HG03066 (cell line): Measurements from ENCODE around the gene SECTM1.

Experiments used
- ATAC-seq: cut with Tn5 transposase; IDR thresholded peaks from one replicate; pipeline ENCODE4 v1.9.1; 2021; ENCODE audit warnings: low read depth; ENCODE audit not compliant: unreplicated experiment

Gene SECTM1

DNA sequence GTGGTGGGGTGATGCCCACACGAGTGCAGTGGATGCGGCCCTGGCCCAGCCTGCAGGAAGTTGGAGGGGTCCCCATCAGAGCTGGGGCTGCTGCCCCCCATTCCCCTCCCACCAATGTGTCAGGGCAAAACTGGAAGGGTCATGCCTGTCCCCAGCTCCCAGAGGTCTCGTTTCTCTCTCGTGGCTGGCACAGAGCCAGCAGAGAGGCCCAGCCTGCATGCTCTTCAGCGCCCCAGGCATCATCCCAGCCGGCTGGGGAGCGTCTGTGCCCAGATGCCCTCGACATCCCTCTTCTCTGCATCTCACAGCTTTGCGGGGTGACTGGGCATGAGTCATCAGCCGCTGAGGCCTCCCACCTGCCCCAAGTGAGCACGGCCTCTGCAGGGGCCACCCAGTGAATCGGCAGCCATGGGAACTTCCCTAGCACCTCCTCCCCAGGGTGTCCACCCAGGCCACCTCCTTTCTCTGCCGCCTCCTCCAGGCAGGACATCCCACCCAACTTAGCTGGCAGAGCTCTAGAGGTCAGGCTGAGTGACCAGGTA, 50.3 kb downstream of the SECTM1 start:
- no peak for ATAC-seq

DNA sequence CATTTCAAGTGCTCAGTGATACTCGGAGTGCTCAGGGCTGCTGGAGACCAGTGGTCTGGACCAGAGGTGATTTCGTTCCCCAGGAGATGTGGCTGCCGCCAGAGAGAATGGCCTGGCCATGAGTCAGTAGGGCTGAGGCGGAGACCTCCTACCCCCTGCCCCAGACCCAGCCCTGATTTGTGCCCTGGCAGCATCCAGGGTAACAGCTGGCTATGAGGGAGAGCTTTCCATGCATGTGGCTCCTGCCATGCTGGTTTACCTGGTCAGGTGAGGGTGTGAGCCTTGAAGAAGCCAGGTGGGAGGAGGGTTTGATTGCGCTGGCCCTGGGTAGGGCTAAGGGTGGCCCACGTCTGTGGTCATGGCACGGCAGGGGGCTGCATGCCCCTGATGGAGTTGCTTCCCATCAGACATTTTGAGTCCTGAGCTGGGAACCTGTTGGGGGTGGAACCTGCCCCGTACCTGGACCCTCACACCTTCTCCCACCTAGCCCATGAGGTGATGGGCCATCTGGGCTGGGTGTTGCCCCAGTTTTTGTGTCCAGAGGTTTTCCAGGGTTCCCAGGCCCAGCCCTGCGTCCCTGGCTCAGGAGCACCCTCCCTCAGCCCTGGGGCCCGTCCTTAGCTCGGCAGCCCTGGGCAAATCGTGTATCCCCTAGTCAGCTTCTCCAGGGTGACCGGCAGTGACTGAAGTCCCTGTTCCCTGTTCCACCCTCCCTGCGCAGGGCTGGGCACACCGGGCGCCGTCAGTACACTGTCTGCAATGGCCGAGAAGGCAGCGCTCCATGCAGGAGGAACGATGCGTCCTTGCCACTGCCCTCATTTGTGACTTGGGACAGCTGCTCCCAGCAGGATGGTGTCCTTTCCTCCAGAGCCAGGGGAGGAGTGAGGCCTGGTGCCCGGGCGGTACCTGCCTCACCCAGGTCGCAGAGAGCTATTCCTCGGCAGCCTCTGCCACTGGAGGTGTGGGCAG, 51.0 kb downstream of the SECTM1 start:
- ATAC-seq, result no peak

DNA sequence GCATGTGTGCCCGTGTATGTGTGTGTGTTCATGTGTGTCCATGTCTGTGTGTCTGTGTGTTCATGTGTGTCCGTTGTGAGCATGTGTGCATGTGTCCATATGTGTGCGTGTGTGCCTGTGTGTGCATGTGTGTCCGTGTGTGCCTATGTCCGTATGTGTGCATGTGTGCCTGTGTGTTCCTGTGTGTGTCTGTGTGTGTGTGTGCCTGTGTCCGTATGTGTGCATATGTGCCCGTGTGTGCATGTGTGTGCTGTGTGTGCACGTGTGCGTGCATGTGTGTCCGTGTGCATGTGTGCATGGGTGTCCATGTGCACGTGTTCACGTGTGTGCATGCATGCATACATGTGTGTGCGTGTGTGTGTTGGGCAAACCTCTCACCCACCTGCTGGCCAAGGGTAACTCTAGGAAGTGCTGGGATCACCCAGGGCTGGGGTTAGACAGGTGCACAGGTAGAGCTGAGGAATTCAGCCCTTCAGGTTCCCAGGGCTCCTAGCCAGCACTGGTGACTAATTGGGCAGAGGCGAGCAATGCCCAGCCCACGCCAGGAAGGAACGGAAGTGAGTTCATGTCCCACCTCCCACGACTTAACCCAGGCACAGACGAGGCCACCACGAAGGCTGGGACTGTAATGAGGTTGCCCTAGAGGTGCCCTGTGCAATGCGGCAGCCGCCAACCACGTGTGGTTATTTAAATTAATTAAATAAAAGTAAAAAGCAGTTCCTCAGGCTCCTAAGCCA, 51.9 kb downstream of the SECTM1 start:
- ATAC-seq, result no peak

GRCh38 chr17:82281076-82281475, 52.5 kb downstream of the SECTM1 start:
- ATAC-seq, result no peak

DNA sequence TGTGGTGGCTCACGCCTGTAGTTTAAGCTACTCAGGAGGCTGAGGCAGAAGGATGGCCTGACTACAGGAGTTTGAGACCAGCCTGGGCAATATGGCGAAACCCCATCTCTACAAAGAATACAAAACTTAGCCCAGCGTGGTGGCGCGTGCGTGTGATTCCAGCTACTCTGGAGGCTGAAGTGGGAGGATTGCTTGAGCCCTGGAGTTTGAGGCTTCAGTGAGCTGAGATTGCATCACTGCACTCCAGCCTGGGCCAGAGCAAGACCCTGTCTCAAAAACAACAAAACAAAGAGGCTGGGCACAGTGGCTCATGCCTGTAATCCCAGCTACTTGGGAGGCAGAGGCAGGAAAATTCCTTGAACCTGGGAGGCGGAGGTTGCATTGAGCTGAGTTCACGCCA, 53.0 kb downstream of the SECTM1 start:
- no peak for ATAC-seq

DNA sequence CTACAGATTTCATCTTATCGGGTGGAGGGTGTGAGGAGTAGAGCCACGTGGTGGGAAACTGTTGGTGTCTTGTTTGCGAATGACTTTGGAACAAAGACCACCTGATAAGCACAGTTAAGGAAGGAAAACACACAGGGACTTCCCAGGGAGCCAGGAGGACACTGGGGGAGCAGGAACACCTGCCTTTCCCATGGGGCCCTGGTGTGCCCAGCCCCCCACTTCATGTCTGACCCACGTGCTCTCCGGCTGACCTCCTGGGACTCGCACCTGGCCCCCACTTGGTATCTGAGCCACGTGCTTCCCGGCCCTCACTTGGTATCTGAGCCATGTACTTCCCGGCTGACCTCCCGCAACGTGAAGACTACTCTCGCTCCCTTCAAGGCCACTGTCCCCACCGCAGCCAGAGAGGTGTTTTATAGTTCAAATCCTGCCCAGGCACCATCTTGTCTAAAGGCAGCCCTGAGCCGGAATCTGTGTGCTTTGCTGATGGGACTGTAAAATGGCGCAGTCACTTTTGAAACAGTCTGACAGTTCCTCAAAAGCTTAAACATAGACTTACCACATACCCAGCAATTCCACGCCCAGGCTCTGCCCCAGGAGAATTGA, 54.7 kb downstream of the SECTM1 start:
- no peak for ATAC-seq

- no peak for ATAC-seq
These were observed 55.3 kb downstream of the SECTM1 start for GRCh38 chr17:82278308-82278707.

- no peak for ATAC-seq
These were observed 55.7 kb downstream of the SECTM1 start for GRCh38 chr17:82277851-82278250.

DNA sequence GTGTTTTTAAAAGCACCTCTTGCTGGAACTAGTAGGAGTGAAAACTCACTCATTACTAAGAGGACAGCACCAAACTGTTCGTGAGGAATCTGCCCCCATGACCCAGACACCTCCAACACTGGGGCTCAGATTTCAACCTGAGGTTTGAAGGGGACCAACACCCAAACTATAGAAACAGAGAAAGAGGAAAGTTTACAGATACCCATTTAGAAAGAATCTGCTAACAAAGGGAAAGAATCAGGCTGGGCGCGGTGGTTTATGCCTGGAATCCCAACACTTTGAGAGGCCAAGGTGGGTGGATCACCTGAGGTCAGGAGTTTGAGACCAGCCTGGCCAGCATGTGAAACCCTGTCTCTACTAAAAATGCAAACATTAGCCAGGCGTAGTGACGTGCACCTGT, 56.6 kb downstream of the SECTM1 start:
- ATAC-seq, result no peak

DNA sequence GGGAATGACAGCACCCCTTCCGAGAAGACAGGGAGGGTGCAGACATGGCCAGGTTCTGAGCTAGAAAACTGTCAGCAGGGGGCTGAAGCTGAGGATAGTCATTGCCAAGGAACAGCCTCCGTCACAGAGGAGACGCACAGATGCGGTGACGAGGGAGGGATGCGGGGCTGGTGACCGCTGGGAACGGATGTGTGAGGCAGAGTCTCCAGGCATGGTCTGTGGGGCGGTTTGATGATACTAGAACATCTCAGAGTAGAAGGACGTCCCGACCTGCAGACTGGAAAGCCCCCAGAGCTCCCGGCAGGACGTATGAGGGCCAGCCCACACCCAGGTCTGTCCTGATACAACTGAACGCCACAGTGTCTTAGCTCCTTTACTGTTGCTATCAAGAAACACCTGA, 58.2 kb downstream of the SECTM1 start:
- ATAC-seq, result no peak

DNA sequence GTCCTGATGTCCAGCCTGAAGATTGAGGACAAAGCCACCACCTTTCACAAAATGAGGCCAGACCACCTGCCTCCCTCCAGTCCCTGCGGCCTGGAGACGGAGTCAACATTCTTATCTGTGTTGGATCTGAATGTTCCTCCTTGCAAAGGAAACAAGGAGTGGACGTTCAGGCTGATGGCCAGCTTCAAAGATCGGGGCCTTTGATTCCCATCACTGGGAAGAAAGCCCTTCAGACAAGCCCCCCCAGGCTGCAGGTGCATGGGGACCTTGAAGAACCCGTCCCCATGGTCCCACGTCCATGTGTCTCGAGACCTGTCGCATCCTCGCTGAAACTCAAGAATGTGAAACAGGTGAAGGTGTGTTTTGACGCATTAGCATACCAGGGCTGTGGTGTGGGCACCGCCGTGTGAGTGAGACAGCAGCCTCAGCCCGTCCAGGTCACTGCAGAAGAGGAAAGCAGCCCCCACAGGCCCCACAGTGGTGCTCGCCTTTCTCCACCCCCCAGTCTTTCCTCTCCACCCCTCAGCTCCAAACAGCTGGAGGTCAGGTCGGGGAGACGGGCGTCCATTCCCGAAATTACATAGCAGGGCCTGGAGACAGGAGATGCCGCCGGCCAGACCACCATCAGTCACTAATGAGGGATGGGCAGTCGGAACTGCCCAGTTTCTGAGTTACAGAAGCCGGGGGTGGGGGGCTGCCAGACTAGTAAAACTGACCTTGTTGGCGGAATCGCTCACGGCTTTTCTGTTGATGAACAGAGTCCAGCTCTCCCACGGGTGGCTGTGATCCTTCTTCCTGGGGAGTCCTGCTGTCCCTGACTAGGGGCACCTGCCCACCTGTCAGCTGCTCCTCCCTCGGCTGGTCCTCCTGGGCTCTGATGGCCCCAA, 59.2 kb downstream of the SECTM1 start:
- no peak for ATAC-seq

GRCh38 chr17:82273327-82274133, 60.0 kb downstream of the SECTM1 start, which contains the start of gene CSNK1D:
Gene CSNK1D, minus strand, starts transcription at chr17:82273700. Its CDS starts 319 bp downstream, at chr17:82273381.
- ATAC-seq, result peak; percentile 76

DNA sequence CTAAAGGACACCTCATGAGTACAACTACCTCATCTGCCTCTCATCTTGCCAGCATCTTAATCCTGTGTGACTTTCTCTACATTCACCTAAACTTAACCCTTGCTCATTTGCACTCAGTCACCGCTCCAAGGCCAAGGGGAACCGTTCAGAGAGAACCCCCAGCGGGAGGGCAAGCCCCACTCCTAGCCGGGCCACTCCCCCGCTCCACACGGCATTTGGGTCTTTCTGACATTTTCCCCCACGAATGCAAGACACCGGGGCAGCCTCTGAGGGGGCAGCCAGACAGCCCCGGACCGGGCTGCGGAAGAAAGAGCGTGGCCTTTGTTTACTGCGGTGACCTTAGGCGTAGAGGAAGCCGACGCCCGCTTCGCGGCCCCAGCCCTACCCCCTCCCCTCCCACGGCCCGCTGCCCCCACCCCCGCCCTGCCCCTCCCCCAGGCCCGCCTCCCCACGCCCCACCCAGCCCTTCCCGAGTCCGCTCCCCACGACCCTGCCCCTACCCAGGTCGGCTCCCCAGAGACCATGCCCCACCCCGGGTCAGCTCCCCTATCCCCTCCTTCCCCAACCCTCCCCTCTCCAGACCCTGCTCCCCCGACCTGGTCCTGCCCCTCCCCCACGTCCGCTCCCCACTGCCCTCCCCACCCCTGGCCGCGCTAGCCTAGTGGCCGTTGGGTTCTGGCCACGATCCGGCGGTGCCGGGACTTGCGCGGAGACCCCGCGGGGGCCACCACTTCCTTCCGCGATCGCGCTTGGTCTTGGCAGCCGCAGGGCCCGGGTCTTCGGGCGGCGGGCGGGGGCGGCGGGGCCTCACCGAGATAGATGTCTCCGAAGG, 60.9 kb downstream of the SECTM1 start:
- ATAC-seq, result no peak

DNA sequence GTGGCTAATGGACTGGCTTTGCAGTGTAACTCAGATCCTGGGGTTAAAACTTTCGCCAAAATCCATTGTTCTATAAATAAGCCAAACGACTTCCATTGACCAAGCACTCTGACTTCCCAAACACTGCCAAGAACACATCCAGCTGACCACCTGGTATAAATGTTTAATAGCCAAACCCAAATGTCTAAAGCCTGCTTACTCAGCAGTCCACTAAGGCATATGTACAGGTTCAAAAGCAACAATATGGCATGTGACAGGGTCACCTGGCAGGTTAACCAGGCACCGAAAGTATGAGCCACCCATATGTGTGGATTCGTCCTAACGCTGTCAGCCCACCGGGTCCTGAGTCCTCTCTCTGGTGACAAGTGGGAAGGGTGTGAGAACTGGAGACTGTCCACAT, 62.2 kb downstream of the SECTM1 start:
- no peak for ATAC-seq
